NCI-H2107 treated with DMSO at 0.1 percent for 48 hours (cell line): ENCODE results near the gene EFNA5.
"Not testable (repeated sequence)": the region's sequence is repeated elsewhere in the genome, so short reads cannot be mapped to it uniquely, and the experiment has no call there.

Experiments used
- DNase-seq: peaks from one replicate; lab custom pipeline; 2025; ENCODE audit not compliant: unreplicated experiment; lab: John Stamatoyannopoulos, UW

Gene EFNA5

GRCh38 chr5:107376546-107377276 is 294.0 kb downstream of the EFNA5 start:
- no peak for DNase-seq

GRCh38 chr5:107373549-107374263 is 297.0 kb downstream of the EFNA5 start:
- no peak for DNase-seq

- no peak for DNase-seq
Measured at GRCh38 chr5:107372723-107373450, 297.9 kb downstream of the EFNA5 start.

- no peak for DNase-seq
Measured at GRCh38 chr5:107370396-107370968, 300.3 kb downstream of the EFNA5 start.

GRCh38 chr5:107369622-107370021 is 301.1 kb downstream of the EFNA5 start:
- DNase-seq, result no peak

GRCh38 chr5:107368615-107369014 is 302.1 kb downstream of the EFNA5 start:
- DNase-seq, result no peak

GRCh38 chr5:107367939-107368338 is 302.8 kb downstream of the EFNA5 start:
- DNase-seq, result no peak

- no peak for DNase-seq
Measured at GRCh38 chr5:107367480-107367879, 303.3 kb downstream of the EFNA5 start.

GRCh38 chr5:107365320-107366109 is 305.2 kb downstream of the EFNA5 start:
- no peak for DNase-seq

GRCh38 chr5:107364443-107365319 is 306.1 kb downstream of the EFNA5 start:
- no peak for DNase-seq

- no peak for DNase-seq
Measured at GRCh38 chr5:107363768-107364167, 307.0 kb downstream of the EFNA5 start.

GRCh38 chr5:107361945-107362344 is 308.8 kb downstream of the EFNA5 start:
- DNase-seq, result no peak

- no peak for DNase-seq
Measured at GRCh38 chr5:107359916-107360234, 310.9 kb downstream of the EFNA5 start.

- DNase-seq, result no peak
Measured at GRCh38 chr5:107359033-107359915, 311.5 kb downstream of the EFNA5 start.

- no peak for DNase-seq
Measured at GRCh38 chr5:107356891-107357290, 313.8 kb downstream of the EFNA5 start.

- no peak for DNase-seq
Measured at GRCh38 chr5:107352576-107352975, 318.2 kb downstream of the EFNA5 start.

GRCh38 chr5:107346580-107346979 is 324.2 kb downstream of the EFNA5 start:
- DNase-seq, result not testable (repeated sequence)

- no peak for DNase-seq
Measured at GRCh38 chr5:107342371-107342770, 328.4 kb downstream of the EFNA5 start.
